ENCODE measurements around the gene CFAP77.

DNA sequence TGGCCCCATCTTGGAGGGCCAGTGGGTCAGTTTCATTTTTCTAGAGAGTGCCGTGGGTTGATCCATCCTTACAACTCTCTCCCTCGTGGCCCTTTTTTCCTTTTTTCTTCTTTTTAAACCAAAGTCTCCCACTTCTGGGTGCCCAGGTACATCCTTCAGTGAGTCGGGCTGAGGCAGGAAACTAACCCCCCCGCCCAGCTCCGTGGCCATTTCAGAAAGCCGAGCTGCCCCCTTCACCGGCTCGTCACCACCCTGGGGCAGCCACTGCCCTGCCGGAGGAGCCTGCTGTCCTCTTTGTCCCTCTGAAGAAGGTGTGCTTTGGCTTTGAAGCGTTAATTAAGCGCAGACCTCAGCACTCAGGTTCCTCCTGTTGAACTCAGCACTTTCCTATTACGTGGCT lies 5.2 kb downstream of the CFAP77 start:
- TF ChIP-seq POLR2A (IDR thresholded peaks at IDR 0.05; ENCODE audit: low read depth, low read length) (no peak), POLR2AphosphoS5 (IDR thresholded peaks at IDR 0.05; ENCODE audit: low read depth, low read length) (no peak)

Measured in GM12892 (cell line).